ENCODE results near the gene GABRD. TPM values are rescaled to one million over a fixed set of nuclear protein-coding genes. Genes with fewer than 3 reads are reported as not detected.
A peak's percentile ranks its signal among the peaks of the same experiment; 100 is the strongest.

Gene GABRD
- total and polyA plus RNA-seq, 2 of the 13 experiments (the other 11 are each of a cell fraction or from before 2014, with no cell fraction given) = not detected

DNA sequence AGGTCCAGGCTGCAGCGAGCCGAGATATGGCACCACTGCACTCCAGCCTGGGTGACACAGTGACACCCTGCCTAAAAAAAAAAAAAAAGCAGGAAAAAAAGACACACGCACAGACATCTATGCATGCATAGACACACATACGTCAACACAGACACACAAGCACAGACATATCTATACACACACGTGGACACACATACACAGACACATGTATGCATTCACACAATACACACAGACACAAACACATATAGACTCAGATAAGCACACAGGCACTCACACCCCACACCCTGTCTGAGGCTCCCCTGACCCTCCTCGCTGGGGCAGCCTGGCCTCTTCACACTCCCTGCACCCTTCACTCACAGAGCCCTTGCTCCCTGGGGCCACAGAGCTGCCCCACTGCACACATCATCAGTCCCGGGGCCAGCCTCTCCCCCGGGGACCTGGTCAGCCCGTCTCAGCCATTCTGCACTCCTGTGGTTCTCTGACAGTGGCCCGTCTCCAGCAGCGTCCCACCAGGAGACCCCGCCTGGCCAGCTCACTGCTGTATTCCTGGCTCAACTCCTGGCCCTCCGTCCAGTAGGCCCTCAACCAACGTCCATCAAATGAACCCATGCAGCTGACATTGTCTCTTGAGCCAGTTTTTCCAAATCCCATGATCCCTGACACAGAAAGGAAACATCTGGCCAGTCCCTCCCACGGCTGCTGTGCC, 26.5 kb downstream of the GABRD start:
- Histone ChIP-seq H3K4me1 (ENCODE audit: insufficient read depth, low read length) (peaks cover 66% of the 10 kb centered on the region), H3K4me2 (ENCODE audit: low read depth, low read length) (peak overlapping the region; percentile 98), H3K79me2 (ENCODE audit: insufficient read depth, low read length) (no peaks in the 10 kb centered on the region), H3K27me3 (ENCODE audit: control insufficient read depth in 1 of 2, insufficient read depth in 2 of 2, low read length in 2 of 2) (peaks cover 4 to 25% of the 10 kb centered on the region in 2 experiments; a peak in 3 of 5 replicates), H3K36me3 (replicated peaks in 1 of 2; ENCODE audit: control insufficient read depth in 1 of 2, insufficient read depth in 2 of 2, low read length in 2 of 2) (no peaks in the 10 kb centered on the region), H3K4me3 (replicated peaks in 1 of 3; ENCODE audit: insufficient read depth in 1 of 3, low read depth in 2 of 3, low read length in 3 of 3) (peak overlapping the region in 1 of 3 experiments; percentile 80; a peak in 1 of 6 replicates), H2AFZ (ENCODE audit: low read length) (no peak overlapping the region), H3K27ac (ENCODE audit: extremely low read length, insufficient read depth, low read length) (no peak overlapping the region), H3K9me3 (ENCODE audit: low read length) (no peaks in the 10 kb centered on the region), H4K20me1 (ENCODE audit: insufficient read depth, low read length) (no peaks in the 10 kb centered on the region), H3K9ac (ENCODE audit: insufficient read depth, low read depth, low read length) (no peak overlapping the region)
- intact Hi-C loops (cut with micrococcal nuclease; ENCODE audit: unreplicated experiment) = loop anchor here (2.0 to 5.0 kb wide), 2 partner anchors 83 to 111 kb away; no protein-coding TSS in a partner anchor
- ChIA-PET POLR2A (interaction anchor here (1.2 to 1.9 kb wide), 3 partner anchors 102 to 122 kb away, joined by 4 to 13 read pairs (median 11); no protein-coding TSS in a partner anchor), CTCF (ENCODE audit: low intra/inter-chr PET ratio, low total read pairs) (interaction anchor here (0.7 to 4.0 kb wide), 4 partner anchors 85 to 137 kb away, joined by 3 to 30 read pairs (median 5); no protein-coding TSS in a partner anchor)
- BruUV-seq (replicated peaks) = no TSS peak
- FAIRE-seq (no peak), ATAC-seq (no peak), DNase-seq (ENCODE audit: low spot score) (no peak)
- in situ Hi-C loops (cut with HindIII; ENCODE audit: extremely low pct_ligation_motif_present, low pct_unique_long_range_greater_than_20kb) = loop anchor here (5.0 kb wide), 1 partner anchor 83 kb away; no protein-coding TSS in a partner anchor
- WGBS (ENCODE audit: low lambda C conversion rate) = 32% methylated on average over 14 of the region's 15 CpGs
- TF ChIP-seq, protein P1, sequence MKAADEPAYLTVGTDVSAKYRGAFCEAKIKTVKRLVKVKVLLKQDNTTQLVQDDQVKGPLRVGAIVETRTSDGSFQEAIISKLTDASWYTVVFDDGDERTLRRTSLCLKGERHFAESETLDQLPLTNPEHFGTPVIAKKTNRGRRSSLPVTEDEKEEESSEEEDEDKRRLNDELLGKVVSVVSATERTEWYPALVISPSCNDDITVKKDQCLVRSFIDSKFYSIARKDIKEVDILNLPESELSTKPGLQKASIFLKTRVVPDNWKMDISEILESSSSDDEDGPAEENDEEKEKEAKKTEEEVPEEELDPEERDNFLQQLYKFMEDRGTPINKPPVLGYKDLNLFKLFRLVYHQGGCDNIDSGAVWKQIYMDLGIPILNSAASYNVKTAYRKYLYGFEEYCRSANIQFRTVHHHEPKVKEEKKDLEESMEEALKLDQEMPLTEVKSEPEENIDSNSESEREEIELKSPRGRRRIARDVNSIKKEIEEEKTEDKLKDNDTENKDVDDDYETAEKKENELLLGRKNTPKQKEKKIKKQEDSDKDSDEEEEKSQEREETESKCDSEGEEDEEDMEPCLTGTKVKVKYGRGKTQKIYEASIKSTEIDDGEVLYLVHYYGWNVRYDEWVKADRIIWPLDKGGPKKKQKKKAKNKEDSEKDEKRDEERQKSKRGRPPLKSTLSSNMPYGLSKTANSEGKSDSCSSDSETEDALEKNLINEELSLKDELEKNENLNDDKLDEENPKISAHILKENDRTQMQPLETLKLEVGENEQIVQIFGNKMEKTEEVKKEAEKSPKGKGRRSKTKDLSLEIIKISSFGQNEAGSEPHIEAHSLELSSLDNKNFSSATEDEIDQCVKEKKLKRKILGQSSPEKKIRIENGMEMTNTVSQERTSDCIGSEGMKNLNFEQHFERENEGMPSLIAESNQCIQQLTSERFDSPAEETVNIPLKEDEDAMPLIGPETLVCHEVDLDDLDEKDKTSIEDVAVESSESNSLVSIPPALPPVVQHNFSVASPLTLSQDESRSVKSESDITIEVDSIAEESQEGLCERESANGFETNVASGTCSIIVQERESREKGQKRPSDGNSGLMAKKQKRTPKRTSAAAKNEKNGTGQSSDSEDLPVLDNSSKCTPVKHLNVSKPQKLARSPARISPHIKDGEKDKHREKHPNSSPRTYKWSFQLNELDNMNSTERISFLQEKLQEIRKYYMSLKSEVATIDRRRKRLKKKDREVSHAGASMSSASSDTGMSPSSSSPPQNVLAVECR (CRISPR knock-in tag; IDR thresholded peaks at IDR 0.05; ENCODE audit: borderline replicate concordance) = 0 out of 2 replicates have a peak, but pooled peaks have one; percentile 2
- TF ChIP-seq, protein P2, sequence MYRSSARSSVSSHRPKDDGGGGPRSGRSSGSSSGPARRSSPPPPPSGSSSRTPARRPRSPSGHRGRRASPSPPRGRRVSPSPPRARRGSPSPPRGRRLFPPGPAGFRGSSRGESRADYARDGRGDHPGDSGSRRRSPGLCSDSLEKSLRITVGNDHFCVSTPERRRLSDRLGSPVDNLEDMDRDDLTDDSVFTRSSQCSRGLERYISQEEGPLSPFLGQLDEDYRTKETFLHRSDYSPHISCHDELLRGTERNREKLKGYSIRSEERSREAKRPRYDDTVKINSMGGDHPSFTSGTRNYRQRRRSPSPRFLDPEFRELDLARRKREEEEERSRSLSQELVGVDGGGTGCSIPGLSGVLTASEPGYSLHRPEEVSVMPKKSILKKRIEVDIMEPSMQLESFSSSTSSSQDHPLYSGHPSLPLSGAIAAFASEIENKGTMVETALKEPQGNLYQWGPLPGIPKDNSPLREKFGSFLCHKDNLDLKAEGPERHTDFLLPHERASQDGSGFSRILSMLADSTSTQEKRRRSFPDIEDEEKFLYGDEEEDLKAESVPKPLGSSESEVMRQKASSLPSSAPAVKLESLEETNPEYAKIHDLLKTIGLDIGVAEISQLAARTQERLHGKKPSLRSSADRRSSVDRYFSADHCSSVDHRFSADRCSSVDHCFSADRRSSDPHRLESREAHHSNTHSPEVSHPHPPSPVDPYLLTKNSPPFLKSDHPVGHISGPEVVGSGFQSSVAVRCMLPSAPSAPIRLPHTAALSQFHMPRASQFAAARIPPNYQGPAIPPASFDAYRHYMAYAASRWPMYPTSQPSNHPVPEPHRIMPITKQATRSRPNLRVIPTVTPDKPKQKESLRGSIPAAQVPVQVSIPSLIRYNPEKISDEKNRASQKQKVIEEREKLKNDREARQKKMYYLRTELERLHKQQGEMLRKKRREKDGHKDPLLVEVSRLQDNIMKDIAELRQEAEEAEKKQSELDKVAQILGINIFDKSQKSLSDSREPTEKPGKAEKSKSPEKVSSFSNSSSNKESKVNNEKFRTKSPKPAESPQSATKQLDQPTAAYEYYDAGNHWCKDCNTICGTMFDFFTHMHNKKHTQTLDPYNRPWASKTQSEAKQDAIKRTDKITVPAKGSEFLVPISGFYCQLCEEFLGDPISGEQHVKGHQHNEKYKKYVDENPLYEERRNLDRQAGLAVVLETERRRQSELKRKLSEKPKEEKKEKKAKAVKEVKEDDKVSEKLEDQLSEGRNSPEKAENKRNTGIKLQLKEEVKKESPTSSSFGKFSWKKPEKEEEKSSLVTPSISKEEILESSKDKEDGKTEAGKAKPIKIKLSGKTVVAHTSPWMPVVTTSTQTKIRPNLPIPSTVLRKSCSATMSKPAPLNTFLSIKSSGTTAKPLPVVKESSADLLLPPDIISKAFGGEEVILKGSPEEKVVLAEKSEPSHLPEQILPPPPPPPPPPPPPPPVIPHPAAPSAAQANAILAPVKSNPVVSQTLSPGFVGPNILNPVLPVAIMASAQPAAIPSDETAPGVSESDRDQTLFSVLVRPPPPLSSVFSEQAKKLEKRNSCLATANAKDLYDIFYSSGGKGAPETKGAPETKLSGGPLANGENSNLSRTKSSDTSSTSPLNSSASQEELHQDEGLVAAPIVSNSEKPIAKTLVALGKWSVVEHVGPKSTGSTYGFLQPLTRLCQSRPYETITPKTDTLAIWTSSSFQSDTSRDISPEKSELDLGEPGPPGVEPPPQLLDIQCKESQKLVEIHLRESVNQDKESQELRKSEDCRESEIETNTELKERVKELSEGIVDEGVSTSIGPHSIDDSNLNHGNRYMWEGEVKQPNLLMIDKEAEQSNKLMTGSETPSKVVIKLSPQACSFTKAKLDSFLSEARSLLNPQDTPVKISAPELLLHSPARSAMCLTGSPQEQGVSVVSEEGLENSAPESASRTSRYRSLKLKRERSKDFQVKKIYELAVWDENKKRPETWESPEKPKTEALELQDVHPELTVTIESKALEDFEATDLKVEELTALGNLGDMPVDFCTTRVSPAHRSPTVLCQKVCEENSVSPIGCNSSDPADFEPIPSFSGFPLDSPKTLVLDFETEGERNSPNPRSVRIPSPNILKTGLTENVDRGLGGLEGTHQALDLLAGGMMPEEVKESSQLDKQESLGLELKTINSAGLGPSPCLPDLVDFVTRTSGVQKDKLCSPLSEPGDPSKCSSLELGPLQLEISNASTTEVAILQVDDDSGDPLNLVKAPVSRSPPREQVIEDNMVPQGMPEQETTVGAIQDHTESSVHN (CRISPR knock-in tag; IDR thresholded peaks at IDR 0.05) = 0 out of 2 replicates have a peak, but pooled peaks have one; percentile 64
- no peak for TF ChIP-seq NR1H2 (CRISPR knock-in tag; IDR thresholded peaks at IDR 0.05; ENCODE audit: borderline replicate concordance, low read depth)
- TF ChIP-seq, protein P3, sequence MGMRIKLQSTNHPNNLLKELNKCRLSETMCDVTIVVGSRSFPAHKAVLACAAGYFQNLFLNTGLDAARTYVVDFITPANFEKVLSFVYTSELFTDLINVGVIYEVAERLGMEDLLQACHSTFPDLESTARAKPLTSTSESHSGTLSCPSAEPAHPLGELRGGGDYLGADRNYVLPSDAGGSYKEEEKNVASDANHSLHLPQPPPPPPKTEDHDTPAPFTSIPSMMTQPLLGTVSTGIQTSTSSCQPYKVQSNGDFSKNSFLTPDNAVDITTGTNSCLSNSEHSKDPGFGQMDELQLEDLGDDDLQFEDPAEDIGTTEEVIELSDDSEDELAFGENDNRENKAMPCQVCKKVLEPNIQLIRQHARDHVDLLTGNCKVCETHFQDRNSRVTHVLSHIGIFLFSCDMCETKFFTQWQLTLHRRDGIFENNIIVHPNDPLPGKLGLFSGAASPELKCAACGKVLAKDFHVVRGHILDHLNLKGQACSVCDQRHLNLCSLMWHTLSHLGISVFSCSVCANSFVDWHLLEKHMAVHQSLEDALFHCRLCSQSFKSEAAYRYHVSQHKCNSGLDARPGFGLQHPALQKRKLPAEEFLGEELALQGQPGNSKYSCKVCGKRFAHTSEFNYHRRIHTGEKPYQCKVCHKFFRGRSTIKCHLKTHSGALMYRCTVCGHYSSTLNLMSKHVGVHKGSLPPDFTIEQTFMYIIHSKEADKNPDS (CRISPR knock-in tag; IDR thresholded peaks at IDR 0.05) = no peak

Measured in HepG2 (cell line).